ENCODE data around the gene UACA. TPM values are rescaled to one million over a fixed set of nuclear protein-coding genes. Genes with fewer than 3 reads are reported as not detected.

UACA gene
- total RNA-seq, 2 experiments from 2014 or later: 0.58 to 1.3 TPM

GRCh38 chr15:70723927-70724326, 39.4 kb downstream of the UACA start:
- CTCF ChIA-PET: interaction anchor here (2.7 kb wide), 1 partner anchor 46 kb away, joined by 35 read pairs; no protein-coding TSS in a partner anchor
- H3K36me3 Mint-ChIP-seq (ENCODE audit: low read depth): no peaks in the 10 kb centered on the region
- H3K4me3 Mint-ChIP-seq: no peak overlapping the region
- H3K27ac Mint-ChIP-seq: no peak overlapping the region
- POLR2A ChIA-PET: no interaction called here
- H3K4me1 Mint-ChIP-seq: no peaks in the 10 kb centered on the region
- no peaks in the 10 kb centered on the region for H3K9me3 Mint-ChIP-seq
- H3K27me3 Mint-ChIP-seq: peaks cover 21% of the 10 kb centered on the region
- no peak for DNase-seq

DNA sequence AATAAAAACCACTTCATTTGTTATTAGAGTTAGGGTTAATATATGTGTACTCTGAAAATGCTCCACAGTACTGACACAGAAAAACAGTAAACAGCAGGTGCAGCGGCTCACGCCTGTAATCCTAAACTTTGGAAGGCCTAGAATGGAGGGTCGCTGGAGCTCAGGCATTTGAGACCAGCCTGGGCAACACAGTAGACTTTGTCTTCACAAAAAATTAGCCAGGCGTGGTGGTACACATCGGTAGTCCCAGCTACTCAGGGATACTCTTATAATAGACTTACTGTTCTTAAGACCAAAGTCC, 40.3 kb downstream of the UACA start:
- ChIA-PET CTCF (interaction anchor here (0.9 to 2.7 kb wide), 20 partner anchors 9 to 1247 kb away, joined by 3 to 35 read pairs (median 5); no protein-coding TSS in a partner anchor), POLR2A (no interaction called here)
- DNase-seq: no peak
- Mint-ChIP-seq H3K4me1 (no peaks in the 10 kb centered on the region), H3K27me3 (peaks cover 21% of the 10 kb centered on the region), H3K4me3 (no peak overlapping the region), H3K9me3 (no peaks in the 10 kb centered on the region), H3K36me3 (ENCODE audit: low read depth) (no peaks in the 10 kb centered on the region), H3K27ac (no peak overlapping the region)

- ChIA-PET POLR2A (no interaction called here), CTCF (interaction anchor here (0.8 to 2.7 kb wide), 22 partner anchors 8 to 1246 kb away, joined by 3 to 35 read pairs (median 5); no protein-coding TSS in a partner anchor)
- Mint-ChIP-seq H3K27ac (no peak overlapping the region), H3K4me3 (no peak overlapping the region), H3K9me3 (no peaks in the 10 kb centered on the region), H3K4me1 (no peaks in the 10 kb centered on the region), H3K36me3 (ENCODE audit: low read depth) (no peaks in the 10 kb centered on the region), H3K27me3 (peaks cover 17% of the 10 kb centered on the region)
- no peak for DNase-seq
These were observed 40.9 kb downstream of the UACA start for GRCh38 chr15:70722266-70723121.

GRCh38 chr15:70720228-70721016, 42.9 kb downstream of the UACA start:
- Mint-ChIP-seq H3K4me3 (no peak overlapping the region), H3K27me3 (peaks cover 8% of the 10 kb centered on the region), H3K27ac (no peak overlapping the region), H3K4me1 (no peaks in the 10 kb centered on the region), H3K36me3 (ENCODE audit: low read depth) (no peaks in the 10 kb centered on the region), H3K9me3 (no peaks in the 10 kb centered on the region)
- ChIA-PET CTCF (no interaction called here), POLR2A (no interaction called here)
- no peak for DNase-seq

GRCh38 chr15:70717237-70717793, 46.0 kb downstream of the UACA start:
- Mint-ChIP-seq H3K4me1 (no peaks in the 10 kb centered on the region), H3K9me3 (no peaks in the 10 kb centered on the region), H3K36me3 (ENCODE audit: low read depth) (no peaks in the 10 kb centered on the region), H3K27ac (no peak overlapping the region), H3K4me3 (no peak overlapping the region), H3K27me3 (peaks cover 12% of the 10 kb centered on the region)
- POLR2A ChIA-PET: no interaction called here
- DNase-seq: no peak
- CTCF ChIA-PET: no interaction called here

GRCh38 chr15:70715840-70716485, 47.4 kb downstream of the UACA start:
- no peaks in the 10 kb centered on the region for H3K9me3 Mint-ChIP-seq
- POLR2A ChIA-PET: no interaction called here
- CTCF ChIA-PET: no interaction called here

GRCh38 chr15:70714565-70714964, 48.8 kb downstream of the UACA start:
- Mint-ChIP-seq H3K27me3 (peaks cover 18% of the 10 kb centered on the region), H3K4me1 (peaks cover 2% of the 10 kb centered on the region), H3K9me3 (no peaks in the 10 kb centered on the region), H3K4me3 (no peak overlapping the region), H3K27ac (no peak overlapping the region), H3K36me3 (ENCODE audit: low read depth) (no peaks in the 10 kb centered on the region)
- ChIA-PET POLR2A (no interaction called here), CTCF (interaction anchor here (0.7 to 1.2 kb wide), 2 partner anchors 8 to 11 kb away, joined by 3 to 6 read pairs; no protein-coding TSS in a partner anchor)
- no peak for DNase-seq

More at GRCh38 chr15:70715840-70716485, 47.4 kb downstream of the UACA start:
- no peak for DNase-seq
- Mint-ChIP-seq H3K27ac (no peak overlapping the region), H3K27me3 (peaks cover 16% of the 10 kb centered on the region), H3K4me3 (no peak overlapping the region), H3K4me1 (peaks cover 2% of the 10 kb centered on the region), H3K36me3 (ENCODE audit: low read depth) (no peaks in the 10 kb centered on the region)

DNA sequence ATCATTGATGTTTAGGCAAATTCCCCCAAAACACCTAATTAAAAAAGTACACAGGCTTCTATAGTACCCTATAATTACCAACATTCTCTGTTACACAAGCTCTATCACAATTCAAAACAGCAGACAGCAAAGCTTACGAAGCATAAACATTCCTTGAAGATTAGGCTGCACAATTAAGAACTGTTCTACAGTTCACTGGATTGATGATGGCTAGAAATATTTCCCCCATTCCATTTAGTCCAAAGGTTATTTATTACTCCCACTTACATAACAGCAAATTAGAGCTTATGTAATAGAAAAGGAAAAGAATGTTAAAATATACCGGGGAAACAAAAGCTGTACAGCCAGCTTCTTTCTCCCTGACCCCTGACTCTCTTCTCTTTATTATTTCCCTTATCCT, 49.3 kb downstream of the UACA start:
- no peaks in the 10 kb centered on the region for H3K36me3 Mint-ChIP-seq (ENCODE audit: low read depth)
- peaks cover 2% of the 10 kb centered on the region for H3K4me1 Mint-ChIP-seq
- no peak overlapping the region for H3K27ac Mint-ChIP-seq
- POLR2A ChIA-PET: no interaction called here
- no peaks in the 10 kb centered on the region for H3K9me3 Mint-ChIP-seq
- peaks cover 18% of the 10 kb centered on the region for H3K27me3 Mint-ChIP-seq
- no peak for DNase-seq
- CTCF ChIA-PET: interaction anchor here (1.2 kb wide), 1 partner anchor 8 kb away, joined by 6 read pairs; no protein-coding TSS in a partner anchor
- H3K4me3 Mint-ChIP-seq: no peak overlapping the region

DNA sequence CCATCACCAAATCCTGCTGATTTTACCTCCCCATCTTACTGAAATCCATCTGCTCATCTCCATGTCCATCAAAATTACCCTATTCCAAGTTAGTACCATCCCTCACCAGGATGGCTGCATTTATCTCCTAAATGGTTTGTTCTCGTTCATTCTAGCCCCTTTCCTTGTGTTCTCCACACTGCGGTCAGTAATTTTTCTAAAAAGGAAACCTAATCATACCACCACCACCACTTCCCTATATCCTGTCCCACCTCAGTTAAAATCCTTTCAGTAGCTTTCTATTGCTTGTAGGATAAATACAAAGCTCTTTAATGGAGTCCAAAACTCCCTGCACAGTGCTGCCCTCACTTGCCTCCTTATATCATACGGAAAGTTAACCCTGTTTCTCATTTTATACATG, 51.1 kb downstream of the UACA start:
- DNase-seq: no peak
- H3K36me3 Mint-ChIP-seq (ENCODE audit: low read depth): no peaks in the 10 kb centered on the region
- POLR2A ChIA-PET: no interaction called here
- no peak overlapping the region for H3K27ac Mint-ChIP-seq
- CTCF ChIA-PET: interaction anchor here (1.6 kb wide), 1 partner anchor 10 kb away, joined by 5 read pairs; no protein-coding TSS in a partner anchor
- peaks cover 2% of the 10 kb centered on the region for H3K4me1 Mint-ChIP-seq
- no peaks in the 10 kb centered on the region for H3K9me3 Mint-ChIP-seq
- no peak overlapping the region for H3K4me3 Mint-ChIP-seq
- peaks cover 24% of the 10 kb centered on the region for H3K27me3 Mint-ChIP-seq

DNA sequence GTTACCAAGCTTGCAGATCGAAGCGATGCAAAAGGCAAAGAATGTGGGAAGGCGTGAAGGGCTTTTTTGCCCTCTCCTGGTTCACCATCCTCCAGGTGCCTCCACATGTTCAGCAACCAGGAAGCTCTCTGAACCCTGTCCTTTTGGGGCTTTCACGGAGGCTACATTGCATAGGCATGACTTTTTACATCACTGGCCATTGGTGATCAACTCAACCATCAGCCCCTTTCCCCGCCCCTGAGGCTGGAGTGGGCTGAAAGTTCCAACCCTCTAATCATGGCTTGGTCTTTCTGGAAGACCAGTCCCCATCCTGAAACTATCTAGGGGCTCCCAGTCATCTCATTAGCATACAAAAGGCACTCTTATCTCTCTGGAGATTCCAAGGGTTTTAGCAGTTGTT, 52.6 kb downstream of the UACA start:
- Mint-ChIP-seq H3K9me3 (no peaks in the 10 kb centered on the region), H3K4me1 (peaks cover 2% of the 10 kb centered on the region), H3K27ac (no peak overlapping the region), H3K27me3 (peaks cover 27% of the 10 kb centered on the region), H3K36me3 (ENCODE audit: low read depth) (no peaks in the 10 kb centered on the region), H3K4me3 (no peak overlapping the region)
- CTCF ChIA-PET: no interaction called here
- POLR2A ChIA-PET: no interaction called here
- DNase-seq: no peak

GRCh38 chr15:70708839-70709238, 54.5 kb downstream of the UACA start:
- Mint-ChIP-seq H3K4me1 (peaks cover 2% of the 10 kb centered on the region), H3K36me3 (ENCODE audit: low read depth) (no peaks in the 10 kb centered on the region), H3K4me3 (no peak overlapping the region), H3K27ac (no peak overlapping the region), H3K9me3 (no peaks in the 10 kb centered on the region), H3K27me3 (peaks cover 26% of the 10 kb centered on the region)
- ChIA-PET POLR2A (no interaction called here), CTCF (no interaction called here)
- no peak for DNase-seq

- Mint-ChIP-seq H3K27me3 (peaks cover 24% of the 10 kb centered on the region), H3K4me1 (peaks cover 2% of the 10 kb centered on the region), H3K9me3 (no peaks in the 10 kb centered on the region), H3K27ac (no peak overlapping the region), H3K36me3 (ENCODE audit: low read depth) (no peaks in the 10 kb centered on the region), H3K4me3 (no peak overlapping the region)
- DNase-seq: no peak
- ChIA-PET POLR2A (no interaction called here), CTCF (no interaction called here)
These were observed 55.6 kb downstream of the UACA start for GRCh38 chr15:70707686-70708300.

- DNase-seq: no peak
- no peaks in the 10 kb centered on the region for H3K4me1 Mint-ChIP-seq
- POLR2A ChIA-PET: no interaction called here
- peaks cover 26% of the 10 kb centered on the region for H3K27me3 Mint-ChIP-seq
- no peaks in the 10 kb centered on the region for H3K9me3 Mint-ChIP-seq
- H3K27ac Mint-ChIP-seq: no peak overlapping the region
- no peaks in the 10 kb centered on the region for H3K36me3 Mint-ChIP-seq (ENCODE audit: low read depth)
- no peak overlapping the region for H3K4me3 Mint-ChIP-seq
- CTCF ChIA-PET: no interaction called here
These were observed 58.6 kb downstream of the UACA start for GRCh38 chr15:70704731-70705130.

All from activated CD4-positive, alpha-beta memory T cell treated with anti-CD3 and anti-CD28 coated beads, Interleukin-2, amount 10 ng/mL, durations not matched to agents 7 days and 5 days (primary cell).